ENCODE data around the gene GBP2. TPM values are rescaled to one million over a fixed set of nuclear protein-coding genes. Genes with fewer than 3 reads are reported as not detected.
"Not testable (repeated sequence)": the region's sequence is repeated elsewhere in the genome, so short reads cannot be mapped to it uniquely, and the experiment has no call there.

Gene GBP2
- total RNA-seq, 2 experiments from 2014 or later = 87.6 to 91.8 TPM

DNA sequence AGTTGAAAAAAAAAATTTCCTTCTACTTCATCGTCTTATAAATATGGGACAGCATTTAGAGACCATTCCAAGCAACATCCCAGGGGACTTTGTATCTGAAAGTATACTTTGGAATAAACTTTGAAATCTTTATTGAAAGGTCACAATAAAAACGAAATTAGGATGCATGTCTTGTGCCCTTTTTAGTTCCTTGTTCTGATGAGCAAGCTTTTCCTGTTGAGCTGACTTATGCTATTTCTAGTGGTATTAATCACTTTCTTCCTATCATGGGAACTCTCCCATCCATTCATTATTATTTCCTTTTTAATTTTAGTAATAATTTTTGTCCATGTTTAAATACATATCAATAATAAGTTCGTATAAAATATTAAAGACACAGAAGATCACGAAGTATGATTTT lies 4.0 kb upstream of the GBP2 start:
- Histone ChIP-seq H3K4me1 (ENCODE audit: insufficient read depth, low read length) (peaks cover 19% of the 10 kb centered on the region), H3K4me3 (ENCODE audit: low read length) (no peak overlapping the region), H3K36me3 (ENCODE audit: insufficient read depth, low read length) (no peaks in the 10 kb centered on the region), H3K9me3 (ENCODE audit: control insufficient read depth in 1 of 2, insufficient read depth in 1 of 2, low read length in 2 of 2) (peaks cover 0 to 7% of the 10 kb centered on the region in 2 experiments), H3K27ac (ENCODE audit: low read depth in 1 of 2, low read length in 2 of 2) (peak overlapping the region in 1 of 2 donors; percentile 66), H3K27me3 (ENCODE audit: control insufficient read depth in 1 of 2, insufficient read depth in 2 of 2, low read length in 2 of 2) (no peaks in the 10 kb centered on the region)
- ATAC-seq (ENCODE audit: poor library complexity) (no peak), DNase-seq (peak in 2 of 14 experiments; percentile 16 to 27)
- Mint-ChIP-seq H3K27me3 (no peaks in the 10 kb centered on the region), H3K4me1 (ENCODE audit: low read depth) (peaks cover 42% of the 10 kb centered on the region), H3K9me3 (peaks cover 3% of the 10 kb centered on the region), H3K27ac (peak overlapping the region; percentile 93), H3K4me3 (peak overlapping the region; percentile 81), H3K36me3 (ENCODE audit: low read depth) (peaks cover 27% of the 10 kb centered on the region)
- intact Hi-C loops (cut with DNase I, micrococcal nuclease) = loop anchor here in 1 of 2 experiments (5.0 kb wide), 1 partner anchor 152 kb away; no protein-coding TSS in a partner anchor
- TF ChIP-seq, protein P1, sequence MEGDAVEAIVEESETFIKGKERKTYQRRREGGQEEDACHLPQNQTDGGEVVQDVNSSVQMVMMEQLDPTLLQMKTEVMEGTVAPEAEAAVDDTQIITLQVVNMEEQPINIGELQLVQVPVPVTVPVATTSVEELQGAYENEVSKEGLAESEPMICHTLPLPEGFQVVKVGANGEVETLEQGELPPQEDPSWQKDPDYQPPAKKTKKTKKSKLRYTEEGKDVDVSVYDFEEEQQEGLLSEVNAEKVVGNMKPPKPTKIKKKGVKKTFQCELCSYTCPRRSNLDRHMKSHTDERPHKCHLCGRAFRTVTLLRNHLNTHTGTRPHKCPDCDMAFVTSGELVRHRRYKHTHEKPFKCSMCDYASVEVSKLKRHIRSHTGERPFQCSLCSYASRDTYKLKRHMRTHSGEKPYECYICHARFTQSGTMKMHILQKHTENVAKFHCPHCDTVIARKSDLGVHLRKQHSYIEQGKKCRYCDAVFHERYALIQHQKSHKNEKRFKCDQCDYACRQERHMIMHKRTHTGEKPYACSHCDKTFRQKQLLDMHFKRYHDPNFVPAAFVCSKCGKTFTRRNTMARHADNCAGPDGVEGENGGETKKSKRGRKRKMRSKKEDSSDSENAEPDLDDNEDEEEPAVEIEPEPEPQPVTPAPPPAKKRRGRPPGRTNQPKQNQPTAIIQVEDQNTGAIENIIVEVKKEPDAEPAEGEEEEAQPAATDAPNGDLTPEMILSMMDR (IDR thresholded peaks at IDR 0.05) = no peak
- ChIA-PET POLR2A (interaction anchor here (0.7 kb wide), 1 partner anchor 165 kb away, joined by 3 read pairs; no protein-coding TSS in a partner anchor), CTCF (no interaction called here)

DNA sequence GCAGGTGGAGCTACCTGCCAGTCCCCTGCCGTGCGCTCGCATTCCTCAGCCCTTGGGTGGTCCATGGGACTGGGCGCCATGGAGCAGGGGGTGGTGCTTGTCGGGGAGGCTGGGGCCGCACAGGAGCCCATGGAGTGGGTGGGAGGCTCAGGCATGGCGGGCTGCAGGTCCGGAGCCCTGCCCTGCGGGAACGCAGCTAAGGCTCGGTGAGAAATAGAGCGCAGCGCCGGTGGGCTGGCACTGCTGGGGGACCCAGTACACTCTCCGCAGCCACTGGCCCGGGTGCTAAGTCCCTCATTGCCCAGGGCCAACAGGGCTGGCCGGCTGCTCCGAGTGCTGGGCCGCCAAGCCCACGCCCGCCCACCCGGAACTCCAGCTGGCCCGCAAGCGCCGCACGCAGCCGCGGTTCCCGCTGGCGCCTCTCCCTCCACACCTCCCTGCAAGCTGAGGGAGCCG lies 2.1 kb upstream of the GBP2 start:
- H3K9me3 Mint-ChIP-seq; intact Hi-C loops (cut with DNase I, micrococcal nuclease); H3K9me3 ChIP-seq (ENCODE audit: control insufficient read depth in 1 of 2, insufficient read depth in 1 of 2, low read length in 2 of 2); H3K4me3 ChIP-seq (ENCODE audit: low read length); ATAC-seq (ENCODE audit: poor library complexity); H3K27me3 Mint-ChIP-seq; H3K36me3 ChIP-seq (ENCODE audit: insufficient read depth, low read length); H3K27me3 ChIP-seq (ENCODE audit: control insufficient read depth in 1 of 2, insufficient read depth in 2 of 2, low read length in 2 of 2): not testable (repeated sequence)
- H3K4me1 Mint-ChIP-seq (ENCODE audit: low read depth) = peaks cover 61% of the 10 kb centered on the region
- POLR2A ChIA-PET = interaction anchor here (1.3 to 5.9 kb wide), 14 partner anchors 20 to 481 kb away, joined by 3 to 79 read pairs (median 9); partner anchors contain the start of genes GBP1, GBP4 and GBP7
- CTCF ChIA-PET = interaction anchor here (3.3 kb wide), 1 partner anchor 42 kb away, joined by 10 read pairs; no protein-coding TSS in a partner anchor
- Histone ChIP-seq H3K4me1 (ENCODE audit: insufficient read depth, low read length) (peaks cover 19% of the 10 kb centered on the region), H3K27ac (ENCODE audit: low read depth in 1 of 2, low read length in 2 of 2) (peak overlapping the region in 1 of 2 donors; percentile 59)
- H3K27ac Mint-ChIP-seq = peak overlapping the region; percentile 96
- peak in 2 of 14 experiments; percentile 6 to 18 for DNase-seq
- peak overlapping the region; percentile 100 for H3K4me3 Mint-ChIP-seq
- H3K36me3 Mint-ChIP-seq (ENCODE audit: low read depth) = peaks cover 40% of the 10 kb centered on the region

DNA sequence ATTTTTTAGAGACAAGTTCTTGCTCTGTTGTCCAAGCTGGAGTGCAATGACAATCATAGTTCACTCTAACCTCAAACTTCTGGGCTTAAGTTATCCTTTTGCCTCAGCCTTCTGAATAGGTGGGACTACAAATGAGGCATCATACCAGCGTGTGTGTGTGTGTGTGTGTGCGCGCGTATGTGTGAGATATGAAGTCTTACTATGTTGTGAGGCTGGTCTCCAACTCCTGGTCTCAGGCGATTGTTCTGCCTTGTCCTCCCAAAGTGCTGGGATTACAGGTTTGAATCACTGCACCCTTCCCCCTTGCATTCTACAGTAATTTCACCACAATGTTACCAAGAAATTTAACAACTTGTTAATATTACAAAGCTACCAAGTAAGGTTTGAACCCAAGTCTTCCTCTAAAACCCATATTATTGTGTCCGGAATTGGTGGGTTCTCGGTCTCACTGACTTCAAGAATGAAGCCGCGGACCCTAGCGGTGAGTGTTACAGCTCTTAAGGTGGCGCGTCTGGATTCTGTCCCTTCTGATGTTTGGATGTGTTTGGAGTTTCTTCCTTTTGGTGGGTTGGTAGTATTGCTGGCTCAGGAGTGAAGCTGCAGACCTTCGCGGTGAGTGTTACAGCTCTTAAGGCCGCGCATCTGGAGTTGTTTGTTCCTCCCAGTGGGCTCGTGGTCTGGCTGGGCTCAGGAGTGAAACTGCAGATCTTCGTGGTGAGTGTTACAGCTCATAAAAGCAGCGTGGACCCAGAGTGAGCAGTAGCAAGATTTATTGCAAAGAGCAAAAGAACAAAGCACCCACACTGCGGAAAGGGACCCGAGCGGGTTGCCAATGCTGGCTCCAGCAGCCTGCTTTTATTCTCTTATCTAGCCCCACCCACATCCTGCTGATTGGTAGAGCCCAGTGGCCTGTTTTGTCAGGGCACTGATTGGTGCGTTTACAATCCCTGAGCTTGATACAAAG lies 970 bp upstream of the GBP2 start:
- H3K4me1 Mint-ChIP-seq (ENCODE audit: low read depth) = peaks cover 72% of the 10 kb centered on the region

More for the DNA sequence above, 970 bp upstream of the GBP2 start:
- H3K4me3 ChIP-seq (ENCODE audit: low read length) = peak overlapping the region; percentile 83
- not testable (repeated sequence) for H3K9me3 ChIP-seq (ENCODE audit: control insufficient read depth in 1 of 2, insufficient read depth in 1 of 2, low read length in 2 of 2); H3K27me3 ChIP-seq (ENCODE audit: control insufficient read depth in 1 of 2, insufficient read depth in 2 of 2, low read length in 2 of 2); H3K9me3 Mint-ChIP-seq; H3K36me3 ChIP-seq (ENCODE audit: insufficient read depth, low read length); H3K27me3 Mint-ChIP-seq
- DNase-seq (peak; percentile 63 to 93 (median 75)), ATAC-seq (ENCODE audit: poor library complexity) (peak; percentile 13)
- intact Hi-C loops (cut with DNase I, micrococcal nuclease) = loop anchor here (1.0 to 2.0 kb wide), 3 partner anchors 73 to 231 kb away; no protein-coding TSS in a partner anchor
- peaks cover 19% of the 10 kb centered on the region for H3K4me1 ChIP-seq (ENCODE audit: insufficient read depth, low read length)
- ChIA-PET POLR2A (interaction anchor here (0.7 to 5.9 kb wide), 35 partner anchors 10 to 505 kb away, joined by 3 to 79 read pairs (median 6); partner anchors contain the start of genes GBP1, GBP3, GBP4 and GBP5), CTCF (interaction anchor here (0.7 to 3.3 kb wide), 6 partner anchors 10 to 235 kb away, joined by 3 to 10 read pairs (median 3); partner anchors contain the start of gene GBP4)
- Mint-ChIP-seq H3K27ac (peak overlapping the region; percentile 96), H3K4me3 (peak overlapping the region; percentile 100), H3K36me3 (ENCODE audit: low read depth) (peaks cover 49% of the 10 kb centered on the region)
- H3K27ac ChIP-seq (ENCODE audit: low read depth in 1 of 2, low read length in 2 of 2) = peak overlapping the region; percentile 51 to 86
